ENCODE data around the gene TMCO4. TPM values are rescaled to one million over a fixed set of nuclear protein-coding genes. Genes with fewer than 3 reads are reported as not detected.

Gene TMCO4
- total RNA-seq, 1 experiment from 2014 or later, result 19.7 TPM

GRCh38 chr1:19824541-19824940, 24.8 kb upstream of the TMCO4 start:
- no peak for ATAC-seq
- Histone ChIP-seq H3K9me2 (replicated peaks; ENCODE audit: low read length) (no peaks in the 10 kb centered on the region), H3K4me1 (ENCODE audit: insufficient read depth, low read length) (no peaks in the 10 kb centered on the region), H3K9ac (ENCODE audit: low read length) (no peak overlapping the region), H3F3A (ENCODE audit: low read length, unreplicated experiment) (no peaks in the 10 kb centered on the region), H3K36me3 (ENCODE audit: low read depth, low read length) (no peaks in the 10 kb centered on the region), H3K79me2 (ENCODE audit: low read length) (no peaks in the 10 kb centered on the region), H3K4me3 (ENCODE audit: low read length) (no peak overlapping the region), H2AFZ (ENCODE audit: low read length) (no peak overlapping the region), H4K20me1 (ENCODE audit: low read length) (no peaks in the 10 kb centered on the region), H3K4me2 (ENCODE audit: low read length) (no peak overlapping the region), H3K27me3 (ENCODE audit: low read length) (no peaks in the 10 kb centered on the region), H3K27ac (ENCODE audit: low read length) (no peak overlapping the region), H3K9me3 (ENCODE audit: low read length) (no peaks in the 10 kb centered on the region)
- ChIA-PET POLR2A (ENCODE audit: unreplicated experiment) (no interaction called here), CTCF (interaction anchor here (0.7 kb wide), 1 partner anchor 307 kb away, joined by 3 read pairs; no protein-coding TSS in a partner anchor)
- no TSS peak for BruUV-seq (replicated peaks)
- intact Hi-C loops (cut with micrococcal nuclease), result no loop called here
- TF ChIP-seq EZH2 (IDR thresholded peaks at IDR 0.05; ENCODE audit: low read length, unreplicated experiment), result no peak
- no peak for TF ChIP-seq CTCF (conservative IDR thresholded peaks at IDR 0.05; ENCODE audit: low read depth, low read length)
- TF ChIP-seq EZH2phosphoT487 (IDR thresholded peaks at IDR 0.05; ENCODE audit: borderline replicate concordance, low read length), result no peak
- DNase-seq, result no peak

GRCh38 chr1:19824036-19824435, 24.3 kb upstream of the TMCO4 start:
- Histone ChIP-seq H3K4me2 (ENCODE audit: low read length) (no peak overlapping the region), H2AFZ (ENCODE audit: low read length) (no peak overlapping the region), H3K36me3 (ENCODE audit: low read depth, low read length) (no peaks in the 10 kb centered on the region), H3K27ac (ENCODE audit: low read length) (no peak overlapping the region), H3K9ac (ENCODE audit: low read length) (no peak overlapping the region), H4K20me1 (ENCODE audit: low read length) (no peaks in the 10 kb centered on the region), H3K4me1 (ENCODE audit: insufficient read depth, low read length) (no peaks in the 10 kb centered on the region), H3F3A (ENCODE audit: low read length, unreplicated experiment) (no peaks in the 10 kb centered on the region), H3K9me3 (ENCODE audit: low read length) (no peaks in the 10 kb centered on the region), H3K27me3 (ENCODE audit: low read length) (no peaks in the 10 kb centered on the region), H3K4me3 (ENCODE audit: low read length) (no peak overlapping the region), H3K79me2 (ENCODE audit: low read length) (no peaks in the 10 kb centered on the region), H3K9me2 (replicated peaks; ENCODE audit: low read length) (no peaks in the 10 kb centered on the region)
- intact Hi-C loops (cut with micrococcal nuclease), result no loop called here
- TF ChIP-seq CTCF (conservative IDR thresholded peaks at IDR 0.05; ENCODE audit: low read depth, low read length) (no peak), EZH2phosphoT487 (IDR thresholded peaks at IDR 0.05; ENCODE audit: borderline replicate concordance, low read length) (no peak), EZH2 (IDR thresholded peaks at IDR 0.05; ENCODE audit: low read length, unreplicated experiment) (no peak)
- CTCF ChIA-PET, result interaction anchor here (0.7 kb wide), 1 partner anchor 307 kb away, joined by 3 read pairs; no protein-coding TSS in a partner anchor
- ATAC-seq (no peak), DNase-seq (no peak)
- POLR2A ChIA-PET (ENCODE audit: unreplicated experiment), result no interaction called here
- no TSS peak for BruUV-seq (replicated peaks)

- Histone ChIP-seq H3K79me2 (ENCODE audit: low read length) (no peaks in the 10 kb centered on the region), H3K9me3 (ENCODE audit: low read length) (no peaks in the 10 kb centered on the region), H2AFZ (ENCODE audit: low read length) (no peak overlapping the region), H3K36me3 (ENCODE audit: low read depth, low read length) (no peaks in the 10 kb centered on the region), H3K27ac (ENCODE audit: low read length) (no peak overlapping the region), H4K20me1 (ENCODE audit: low read length) (no peaks in the 10 kb centered on the region), H3K4me2 (ENCODE audit: low read length) (no peak overlapping the region), H3K9ac (ENCODE audit: low read length) (no peak overlapping the region), H3K4me1 (ENCODE audit: insufficient read depth, low read length) (no peaks in the 10 kb centered on the region), H3K9me2 (replicated peaks; ENCODE audit: low read length) (no peaks in the 10 kb centered on the region), H3K4me3 (ENCODE audit: low read length) (no peak overlapping the region), H3F3A (ENCODE audit: low read length, unreplicated experiment) (no peaks in the 10 kb centered on the region), H3K27me3 (ENCODE audit: low read length) (no peaks in the 10 kb centered on the region)
- no peak for TF ChIP-seq EZH2phosphoT487 (IDR thresholded peaks at IDR 0.05; ENCODE audit: borderline replicate concordance, low read length)
- no peak for TF ChIP-seq CTCF (conservative IDR thresholded peaks at IDR 0.05; ENCODE audit: low read depth, low read length)
- no peak for TF ChIP-seq EZH2 (IDR thresholded peaks at IDR 0.05; ENCODE audit: low read length, unreplicated experiment)
- POLR2A ChIA-PET (ENCODE audit: unreplicated experiment), result no interaction called here
- DNase-seq (no peak), ATAC-seq (no peak)
- BruUV-seq (replicated peaks), result no TSS peak
- intact Hi-C loops (cut with micrococcal nuclease), result no loop called here
- CTCF ChIA-PET, result no interaction called here
Measured at GRCh38 chr1:19819701-19820100, 20.0 kb upstream of the TMCO4 start.
